Effector memory CD8-positive, alpha-beta T cell (primary cell): ENCODE measurements around the gene IFNG-AS1.

Experiments
- ATAC-seq: fragments of 150-1000 bp; cut with Tn5 transposase; replicated peaks from 2 replicates; pipeline ENCODE4 v1.10.0; 2021; ENCODE audit warnings: mild to moderate bottlenecking, moderate library complexity
- DNase-seq, 3 experiments: peaks; one replicate each; pipeline ENCODE4 v3.0.0; 2021
- H3K27ac Mint-ChIP-seq, 2 donors: one replicate each; pipeline ENCODE4 v1.8.0; 2022; ENCODE audit warnings: mild to moderate bottlenecking in 2 of 2, mixed read lengths in 2 of 2, moderate library complexity in 2 of 2
- H3K27me3 Mint-ChIP-seq, 2 donors: one replicate each; pipeline ENCODE4 v1.8.0; 2022; ENCODE audit warnings: mixed read lengths in 2 of 2
- H3K36me3 Mint-ChIP-seq: one replicate; pipeline ENCODE4 v1.8.0; 2022; ENCODE audit warnings: mild to moderate bottlenecking, moderate library complexity, mixed read lengths; ENCODE audit not compliant: insufficient read depth
- H3K4me1 Mint-ChIP-seq, 2 donors: one replicate each; pipeline ENCODE4 v1.8.0; 2022; ENCODE audit warnings: low read depth in 2 of 2, mixed read lengths in 2 of 2
- H3K4me3 Mint-ChIP-seq, 2 donors: one replicate each; pipeline ENCODE4 v1.8.0; 2022; ENCODE audit warnings: mild to moderate bottlenecking in 2 of 2, mixed read lengths in 2 of 2, moderate library complexity in 2 of 2
- H3K9me3 Mint-ChIP-seq, 2 donors: one replicate each; pipeline ENCODE4 v1.8.0; 2022; ENCODE audit warnings: mixed read lengths in 2 of 2

IFNG-AS1 gene

DNA sequence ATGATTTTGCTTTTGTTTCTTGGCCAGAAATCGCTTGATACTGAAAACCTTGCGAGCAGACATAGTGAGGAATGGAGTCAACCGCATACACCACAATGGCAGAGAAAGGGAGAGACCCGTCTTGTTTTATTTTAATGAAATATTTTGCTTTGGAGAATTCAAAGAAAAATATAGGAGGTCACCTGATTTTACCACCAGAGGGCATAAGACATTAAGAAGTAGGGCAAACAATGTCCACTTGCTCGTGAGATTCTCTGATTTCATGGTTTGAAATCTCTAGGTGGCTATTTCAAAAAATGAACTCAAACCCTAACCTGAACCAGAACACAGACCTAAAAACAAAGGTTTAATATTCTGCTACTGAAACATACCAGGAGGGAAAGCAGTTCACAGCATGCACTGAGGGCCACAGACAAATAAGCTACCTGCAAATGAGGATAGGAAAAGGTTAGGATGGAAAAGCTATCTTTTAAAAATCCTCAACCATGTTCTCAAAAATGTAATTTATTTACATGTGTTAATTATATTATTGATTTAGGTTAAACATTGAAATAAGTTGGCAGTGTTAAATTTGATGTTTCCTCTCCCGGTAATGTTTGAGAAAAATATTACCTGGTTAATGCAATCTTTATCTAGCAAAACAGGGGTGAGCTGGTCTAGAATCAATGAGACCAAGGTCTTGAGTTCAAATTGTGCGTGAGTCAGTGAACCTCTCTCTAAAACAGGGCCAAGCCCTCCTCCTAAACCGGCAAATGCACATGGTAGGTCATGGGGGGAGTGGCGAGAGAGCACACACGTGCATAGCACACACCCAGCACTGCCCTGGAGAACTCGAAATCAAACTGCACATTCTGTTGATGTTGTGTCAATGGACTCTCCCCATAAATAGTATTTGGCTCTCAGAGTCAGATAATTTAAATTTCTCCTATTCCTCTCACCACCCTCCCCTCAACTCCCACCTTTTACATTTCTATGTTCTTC is 12.5 kb downstream of the IFNG-AS1 start:
- peaks cover 5 to 8% of the 10 kb centered on the region in 2 donors for H3K4me1 Mint-ChIP-seq
- peaks cover 4% of the 10 kb centered on the region for H3K36me3 Mint-ChIP-seq
- no peak overlapping the region for H3K4me3 Mint-ChIP-seq
- DNase-seq (peak in 1 of 3 experiments; percentile 7), ATAC-seq (no peak)
- peak overlapping the region in 1 of 2 donors; percentile 29 for H3K27ac Mint-ChIP-seq
- H3K9me3 Mint-ChIP-seq: no peaks in the 10 kb centered on the region
- H3K27me3 Mint-ChIP-seq: no peaks in the 10 kb centered on the region

DNA sequence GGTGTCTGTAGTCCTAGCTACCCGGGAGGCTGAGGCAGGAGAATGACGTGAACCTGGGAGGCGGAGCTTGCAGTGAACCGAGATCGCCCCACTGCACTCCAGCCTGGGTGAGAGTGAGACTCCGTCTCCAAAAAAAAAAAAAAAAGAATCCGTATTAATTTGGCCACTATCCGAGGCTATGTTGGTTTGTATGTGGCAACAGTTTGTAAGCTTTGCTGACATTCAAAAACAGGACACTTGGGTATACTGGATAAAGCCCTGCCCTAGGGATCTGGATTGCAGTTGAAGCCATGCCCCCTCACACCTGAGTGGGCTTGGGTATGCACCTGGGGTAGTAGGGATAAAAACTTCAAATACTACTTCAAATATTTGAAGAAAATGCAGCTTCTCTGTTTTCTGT is 14.5 kb downstream of the IFNG-AS1 start:
- H3K9me3 Mint-ChIP-seq: no peaks in the 10 kb centered on the region
- DNase-seq (no peak), ATAC-seq (no peak)
- H3K27me3 Mint-ChIP-seq: no peaks in the 10 kb centered on the region
- H3K4me1 Mint-ChIP-seq: peaks cover 3 to 8% of the 10 kb centered on the region in 2 donors
- no peak overlapping the region for H3K27ac Mint-ChIP-seq
- peaks cover 4% of the 10 kb centered on the region for H3K36me3 Mint-ChIP-seq
- no peak overlapping the region for H3K4me3 Mint-ChIP-seq

DNA sequence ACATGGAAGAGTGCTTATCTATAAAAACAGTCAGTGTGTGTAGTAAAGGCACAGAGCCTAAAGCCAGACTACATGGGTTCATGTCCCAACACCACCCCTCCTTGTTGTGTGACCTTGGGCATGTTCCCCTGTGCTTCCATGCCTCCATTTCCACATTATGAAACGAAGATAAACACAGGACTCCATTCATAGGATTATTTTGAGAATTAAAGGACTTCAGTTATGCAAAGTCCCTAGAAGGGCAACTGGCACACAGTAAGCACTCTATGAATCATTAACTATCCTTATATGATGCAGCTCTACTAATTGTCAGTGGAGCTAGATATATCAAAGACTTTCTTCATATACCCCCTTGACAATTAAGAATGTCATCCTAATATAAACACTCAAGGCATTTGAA is 17.8 kb downstream of the IFNG-AS1 start:
- Mint-ChIP-seq H3K27ac (no peak overlapping the region), H3K4me3 (no peak overlapping the region), H3K9me3 (no peaks in the 10 kb centered on the region), H3K27me3 (no peaks in the 10 kb centered on the region), H3K4me1 (peaks cover 17 to 21% of the 10 kb centered on the region in 2 donors), H3K36me3 (peaks cover 4% of the 10 kb centered on the region)
- ATAC-seq: no peak
- DNase-seq: no peak

DNA sequence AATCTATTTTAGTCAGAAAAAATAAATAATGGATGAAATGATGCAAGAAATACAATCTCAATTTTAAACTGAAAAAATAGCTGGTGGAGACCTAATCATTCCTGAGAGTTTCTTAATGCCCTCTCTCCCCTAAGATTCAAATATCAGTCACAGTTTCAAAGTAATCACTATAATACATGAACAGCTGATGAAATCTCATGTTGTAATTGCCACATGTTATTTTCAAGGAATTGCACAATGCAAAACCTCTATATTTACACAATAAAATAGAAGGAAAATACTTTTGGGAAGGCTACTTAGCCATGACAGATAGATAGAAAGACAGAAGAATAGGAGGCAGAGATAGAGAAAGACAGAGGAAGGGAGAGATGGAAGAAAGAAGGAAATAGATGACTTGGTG is 18.2 kb downstream of the IFNG-AS1 start:
- H3K27ac Mint-ChIP-seq: no peak overlapping the region
- no peaks in the 10 kb centered on the region for H3K27me3 Mint-ChIP-seq
- no peak for DNase-seq
- H3K4me3 Mint-ChIP-seq: no peak overlapping the region
- no peaks in the 10 kb centered on the region for H3K9me3 Mint-ChIP-seq
- H3K4me1 Mint-ChIP-seq: peaks cover 22 to 24% of the 10 kb centered on the region in 2 donors
- H3K36me3 Mint-ChIP-seq: peaks cover 4% of the 10 kb centered on the region
- no peak for ATAC-seq

DNA sequence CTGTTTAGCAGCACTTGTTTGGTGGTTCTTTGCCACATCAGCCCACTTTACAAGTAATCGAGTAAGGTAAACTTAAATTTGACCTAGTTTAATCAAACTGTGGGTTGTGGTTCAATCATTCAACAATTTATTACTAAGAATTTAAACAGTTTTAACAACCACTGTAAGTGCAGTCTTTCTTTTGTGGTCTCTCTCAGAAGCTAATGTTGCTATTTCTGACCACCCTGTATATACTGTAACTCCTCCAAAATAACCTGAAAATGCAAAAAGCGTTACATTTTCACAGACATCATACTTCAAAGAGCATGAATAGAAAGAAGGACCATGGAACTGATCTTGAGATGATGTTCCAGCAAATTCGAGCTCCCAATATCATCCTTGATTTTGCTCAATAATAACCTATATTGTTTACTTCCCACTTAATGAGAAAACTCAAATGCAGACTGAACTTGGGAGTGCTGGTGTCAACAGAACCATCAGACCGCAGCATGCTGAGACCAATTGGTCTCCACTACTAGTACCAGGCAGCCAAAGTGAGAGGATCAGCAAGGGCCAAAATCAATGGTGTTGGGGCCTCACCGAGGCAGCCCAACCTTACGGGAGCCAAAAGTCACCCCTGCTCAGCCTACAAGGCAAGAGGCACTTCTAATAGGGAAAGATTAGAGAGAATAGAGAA is 22.1 kb downstream of the IFNG-AS1 start:
- no peaks in the 10 kb centered on the region for H3K27me3 Mint-ChIP-seq
- H3K27ac Mint-ChIP-seq: peak overlapping the region; percentile 36 to 89
- peaks cover 5% of the 10 kb centered on the region for H3K36me3 Mint-ChIP-seq
- peaks cover 25 to 27% of the 10 kb centered on the region in 2 donors for H3K4me1 Mint-ChIP-seq
- ATAC-seq (peak; percentile 72), DNase-seq (no peak)
- no peaks in the 10 kb centered on the region for H3K9me3 Mint-ChIP-seq
- H3K4me3 Mint-ChIP-seq: peak overlapping the region; percentile 23 to 56

DNA sequence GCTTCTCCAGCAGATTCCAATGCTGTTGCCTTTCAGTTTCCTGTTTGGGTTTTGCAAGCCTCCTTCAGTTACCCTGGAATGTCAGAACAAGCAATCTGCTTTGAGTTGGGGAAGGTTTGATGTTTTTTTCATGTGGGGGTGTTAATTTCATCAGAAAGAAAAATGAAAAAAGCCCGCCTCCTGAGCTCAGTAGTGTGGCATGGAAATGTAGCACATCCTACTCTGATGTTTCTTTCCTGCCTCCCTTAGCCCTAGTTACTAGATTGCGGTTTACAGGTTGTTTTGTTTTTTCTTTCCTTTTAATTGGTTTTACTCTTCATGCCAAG is 22.6 kb downstream of the IFNG-AS1 start:
- Mint-ChIP-seq H3K27ac (peak overlapping the region; percentile 16 to 89), H3K36me3 (peaks cover 5% of the 10 kb centered on the region), H3K9me3 (no peaks in the 10 kb centered on the region), H3K4me3 (peak overlapping the region; percentile 23 to 56), H3K4me1 (peaks cover 25 to 27% of the 10 kb centered on the region in 2 donors), H3K27me3 (no peaks in the 10 kb centered on the region)
- DNase-seq: no peak
- peak; percentile 69 for ATAC-seq

DNA sequence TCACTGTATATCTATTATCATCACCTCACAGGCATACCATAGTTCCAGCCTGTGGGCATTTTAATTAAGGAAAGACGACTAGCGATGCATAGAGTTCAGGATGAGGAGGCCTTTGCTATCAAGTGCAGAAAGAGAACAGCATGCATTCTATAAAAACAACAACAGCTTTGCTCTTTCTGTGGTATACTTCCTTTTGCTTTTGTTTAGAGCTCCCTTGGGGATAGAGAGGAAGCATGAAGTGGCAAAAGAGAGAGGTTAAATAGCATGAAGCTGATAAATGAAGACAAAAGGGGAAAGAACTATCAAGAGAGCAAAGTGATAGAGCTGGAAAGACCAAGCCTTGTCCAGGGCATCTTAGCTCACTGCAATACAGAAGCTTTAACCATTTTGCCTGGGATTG is 23.5 kb downstream of the IFNG-AS1 start:
- no peaks in the 10 kb centered on the region for H3K27me3 Mint-ChIP-seq
- H3K27ac Mint-ChIP-seq: no peak overlapping the region
- H3K4me3 Mint-ChIP-seq: peak overlapping the region in 1 of 2 donors; percentile 56
- peaks cover 30 to 31% of the 10 kb centered on the region in 2 donors for H3K4me1 Mint-ChIP-seq
- peaks cover 5% of the 10 kb centered on the region for H3K36me3 Mint-ChIP-seq
- no peaks in the 10 kb centered on the region for H3K9me3 Mint-ChIP-seq
- DNase-seq (no peak), ATAC-seq (no peak)

DNA sequence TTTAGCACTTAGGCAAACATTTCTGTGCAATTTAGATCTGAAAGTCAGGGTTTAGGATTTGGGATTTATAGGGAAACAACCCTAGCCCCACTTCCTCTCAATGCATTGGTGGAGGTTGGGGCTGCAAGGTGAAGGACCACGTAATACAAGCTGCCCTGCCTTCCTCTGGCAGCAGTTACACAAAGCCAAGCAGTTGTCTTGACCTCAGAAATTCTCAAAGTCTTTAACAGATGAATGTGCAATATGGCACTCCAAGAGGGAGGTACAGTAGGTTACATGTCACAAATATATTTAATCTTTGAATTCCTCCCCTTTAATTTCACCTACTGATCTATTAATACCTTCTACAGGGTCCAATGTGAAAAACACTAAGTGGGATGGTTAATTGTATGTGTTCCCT is 23.9 kb downstream of the IFNG-AS1 start:
- H3K9me3 Mint-ChIP-seq: no peaks in the 10 kb centered on the region
- ATAC-seq (no peak), DNase-seq (no peak)
- H3K4me3 Mint-ChIP-seq: no peak overlapping the region
- H3K36me3 Mint-ChIP-seq: peaks cover 5% of the 10 kb centered on the region
- no peak overlapping the region for H3K27ac Mint-ChIP-seq
- H3K4me1 Mint-ChIP-seq: peaks cover 30 to 31% of the 10 kb centered on the region in 2 donors
- H3K27me3 Mint-ChIP-seq: no peaks in the 10 kb centered on the region

DNA sequence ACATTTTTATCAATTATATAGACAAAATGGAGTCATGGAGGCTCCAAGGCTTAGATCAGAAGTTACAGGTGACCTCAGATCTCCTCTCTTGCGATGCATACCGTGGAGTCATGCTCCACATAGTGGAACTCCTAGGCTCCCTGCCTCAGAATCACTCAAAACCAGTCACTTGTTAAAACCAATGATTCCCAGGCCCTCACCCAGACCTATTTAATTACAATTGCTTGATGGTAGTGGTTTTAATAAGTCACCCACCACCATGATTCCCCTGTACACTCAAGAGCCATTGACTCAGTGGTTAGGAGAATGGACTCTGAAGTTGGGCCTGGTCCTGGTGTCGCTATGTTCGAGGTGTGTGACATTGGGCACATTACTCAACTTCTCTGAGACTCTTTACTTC is 26.9 kb downstream of the IFNG-AS1 start:
- H3K36me3 Mint-ChIP-seq: peaks cover 5% of the 10 kb centered on the region
- DNase-seq (no peak), ATAC-seq (no peak)
- H3K4me3 Mint-ChIP-seq: no peak overlapping the region
- H3K9me3 Mint-ChIP-seq: no peaks in the 10 kb centered on the region
- peaks cover 21 to 23% of the 10 kb centered on the region in 2 donors for H3K4me1 Mint-ChIP-seq
- no peaks in the 10 kb centered on the region for H3K27me3 Mint-ChIP-seq
- H3K27ac Mint-ChIP-seq: no peak overlapping the region

DNA sequence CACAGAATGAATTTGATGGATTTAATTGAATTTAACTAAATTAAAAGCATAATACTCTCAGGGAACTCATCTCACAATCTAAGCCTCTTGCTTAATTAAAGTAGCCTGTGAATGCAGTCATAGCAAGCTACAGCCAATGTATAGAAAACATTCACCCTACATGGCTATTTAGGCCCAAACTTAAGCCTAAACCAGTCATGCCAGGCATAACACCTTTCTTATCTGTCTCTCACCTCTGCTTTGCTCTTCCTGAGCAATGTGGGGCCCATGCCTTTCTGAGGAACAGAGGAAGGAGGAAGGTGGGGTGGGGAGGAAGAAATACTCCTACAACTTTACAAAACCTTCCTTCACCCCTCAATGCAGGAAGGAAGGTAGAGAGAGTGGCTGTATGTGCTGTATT is 29.1 kb downstream of the IFNG-AS1 start:
- H3K36me3 Mint-ChIP-seq: peaks cover 5% of the 10 kb centered on the region
- no peaks in the 10 kb centered on the region for H3K27me3 Mint-ChIP-seq
- no peak overlapping the region for H3K4me3 Mint-ChIP-seq
- H3K9me3 Mint-ChIP-seq: peaks cover 0 to 2% of the 10 kb centered on the region in 2 donors
- ATAC-seq: no peak
- H3K27ac Mint-ChIP-seq: peak overlapping the region in 1 of 2 donors; percentile 25
- DNase-seq: no peak
- H3K4me1 Mint-ChIP-seq: peaks cover 5 to 10% of the 10 kb centered on the region in 2 donors

DNA sequence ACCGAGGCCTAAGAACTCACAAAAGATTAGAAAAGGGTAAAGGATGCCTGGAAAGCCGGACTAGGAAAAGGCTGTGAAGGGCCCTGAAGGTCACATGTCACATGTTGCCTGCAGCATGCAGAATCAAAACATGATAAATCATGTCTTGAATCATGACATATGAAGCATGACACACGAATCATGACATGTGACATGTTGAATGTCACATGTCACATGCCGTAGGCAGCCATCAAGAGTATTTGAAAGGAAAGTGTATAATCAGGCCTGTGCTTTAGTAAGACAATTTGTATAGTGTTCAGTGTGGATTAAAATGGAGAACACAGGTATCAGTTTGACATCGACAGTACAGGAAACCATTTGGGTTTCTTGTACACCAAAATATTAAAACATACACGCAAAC is 30.8 kb downstream of the IFNG-AS1 start:
- DNase-seq (no peak), ATAC-seq (no peak)
- Mint-ChIP-seq H3K36me3 (no peaks in the 10 kb centered on the region), H3K9me3 (peaks cover 0 to 2% of the 10 kb centered on the region in 2 donors), H3K27ac (no peak overlapping the region), H3K4me3 (no peak overlapping the region), H3K4me1 (peaks cover 5% of the 10 kb centered on the region in 2 donors), H3K27me3 (no peaks in the 10 kb centered on the region)

DNA sequence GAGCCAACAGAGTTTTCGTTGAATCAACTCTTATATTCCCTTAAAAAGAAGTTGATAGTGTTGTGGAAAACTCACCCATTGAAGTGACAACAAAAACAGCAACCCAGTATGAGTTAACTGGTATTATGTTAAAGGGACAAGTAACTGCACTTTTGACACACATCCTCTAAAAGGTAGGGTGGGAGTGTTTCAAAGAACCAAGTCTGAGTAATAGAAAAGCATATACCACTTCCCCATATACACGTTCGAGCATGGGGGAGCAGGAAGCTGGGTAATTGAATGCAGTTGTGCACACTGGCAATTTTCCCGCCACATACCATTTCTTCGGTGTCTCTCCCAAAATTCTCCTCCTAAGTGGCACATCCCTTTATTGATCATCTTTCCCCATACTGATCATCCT is 31.5 kb downstream of the IFNG-AS1 start:
- ATAC-seq (no peak), DNase-seq (no peak)
- Mint-ChIP-seq H3K4me1 (peaks cover 5% of the 10 kb centered on the region in 2 donors), H3K27me3 (no peaks in the 10 kb centered on the region), H3K27ac (no peak overlapping the region), H3K4me3 (no peak overlapping the region), H3K36me3 (no peaks in the 10 kb centered on the region), H3K9me3 (peaks cover 0 to 2% of the 10 kb centered on the region in 2 donors)

DNA sequence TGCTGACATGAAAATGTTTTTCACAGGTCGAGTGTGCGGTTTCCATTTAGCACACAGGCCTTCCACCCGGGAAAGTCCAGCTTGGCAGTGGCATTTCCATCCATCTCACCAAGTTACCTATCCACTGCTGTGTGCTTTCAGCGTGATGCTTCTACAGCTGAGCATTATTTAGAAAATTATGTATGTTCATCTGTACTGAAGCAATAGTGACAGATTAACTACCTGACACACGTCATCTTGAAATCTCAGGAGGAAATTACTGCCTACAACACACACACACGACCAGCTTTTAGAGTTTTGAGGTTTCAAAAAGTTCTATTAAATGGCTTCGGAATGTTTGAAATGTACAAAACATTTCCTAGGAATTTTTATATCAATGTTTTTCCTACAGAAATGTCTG is 39.4 kb downstream of the IFNG-AS1 start:
- Mint-ChIP-seq H3K27me3 (no peaks in the 10 kb centered on the region), H3K9me3 (no peaks in the 10 kb centered on the region), H3K36me3 (peaks cover 2% of the 10 kb centered on the region), H3K27ac (no peak overlapping the region), H3K4me3 (no peak overlapping the region), H3K4me1 (peaks cover 9 to 24% of the 10 kb centered on the region in 2 donors)
- ATAC-seq (peak; percentile 16), DNase-seq (no peak)

DNA sequence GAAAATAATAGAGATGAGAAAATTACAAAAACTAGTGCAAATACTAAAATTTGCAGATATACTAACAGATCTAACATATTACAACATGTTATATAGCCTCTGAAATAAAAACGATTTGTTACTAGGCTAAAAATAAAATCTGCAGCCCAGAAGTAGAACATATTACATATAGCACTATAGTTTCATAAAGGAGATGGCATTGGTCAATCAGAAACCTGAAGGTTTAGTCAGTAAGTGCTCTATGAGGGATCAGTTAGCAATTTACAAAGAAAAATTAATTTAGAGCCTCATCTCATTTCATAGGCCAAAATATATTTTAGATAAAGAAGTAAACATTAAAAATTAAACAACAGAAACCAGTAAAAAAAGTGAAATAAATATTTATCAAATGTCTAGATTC is 41.0 kb downstream of the IFNG-AS1 start:
- no peak for ATAC-seq
- H3K4me1 Mint-ChIP-seq: peaks cover 13 to 27% of the 10 kb centered on the region in 2 donors
- H3K4me3 Mint-ChIP-seq: no peak overlapping the region
- no peak overlapping the region for H3K27ac Mint-ChIP-seq
- no peaks in the 10 kb centered on the region for H3K9me3 Mint-ChIP-seq
- no peaks in the 10 kb centered on the region for H3K27me3 Mint-ChIP-seq
- DNase-seq: no peak
- peaks cover 2% of the 10 kb centered on the region for H3K36me3 Mint-ChIP-seq
